Type B pancreatic cell (in vitro differentiated cells): Measurements from ENCODE around the gene NECAB3. TPM values are rescaled to one million over a fixed set of nuclear protein-coding genes. Genes with fewer than 3 reads are reported as not detected.
A peak's percentile ranks its signal among the peaks of the same experiment; 100 is the strongest.

ENCODE experiments used
- DNase-seq: peaks from one replicate; pipeline ENCODE4 v3.0.0; 2021; ENCODE audit warnings: mixed read lengths; ENCODE audit not compliant: unreplicated experiment; ENCODE audit errors: extremely low spot score
- H3K27ac Mint-ChIP-seq: 2 replicates; pipeline ENCODE4 v1.8.0; 2021; ENCODE audit warnings: mild to moderate bottlenecking, mixed read lengths
- H3K27me3 Mint-ChIP-seq: 2 replicates; pipeline ENCODE4 v1.8.0; 2021; ENCODE audit warnings: mixed read lengths
- H3K36me3 Mint-ChIP-seq: 2 replicates; pipeline ENCODE4 v1.8.0; 2021; ENCODE audit warnings: mixed read lengths
- H3K4me1 Mint-ChIP-seq: one replicate; pipeline ENCODE4 v1.8.0; 2021; ENCODE audit warnings: mixed read lengths; ENCODE audit not compliant: unreplicated experiment
- H3K4me3 Mint-ChIP-seq: 2 replicates; pipeline ENCODE4 v1.8.0; 2021; ENCODE audit warnings: mild to moderate bottlenecking, mixed read lengths
- H3K9me3 Mint-ChIP-seq: 2 replicates; pipeline ENCODE4 v1.8.0; 2021; ENCODE audit warnings: mixed read lengths
- total RNA-seq: library from RNA; stranded (reverse); gene quantifications from 2 replicates; pipeline ENCODE4 v1.2.1, GENCODE V29; 2021; ENCODE audit warnings: low replicate concordance
- TF ChIP-seq, protein P1 (sequence below): fragments of 200-600 bp; sonication (generic); conservative IDR thresholded peaks from 2 replicates; pipeline ENCODE4 v1.5.0; 2021; ENCODE audit warnings: antibody characterized with exemption, mild to moderate bottlenecking

The NECAB3 gene
- total RNA-seq, 1 donor from 2014 or later = 68.2 TPM

DNA sequence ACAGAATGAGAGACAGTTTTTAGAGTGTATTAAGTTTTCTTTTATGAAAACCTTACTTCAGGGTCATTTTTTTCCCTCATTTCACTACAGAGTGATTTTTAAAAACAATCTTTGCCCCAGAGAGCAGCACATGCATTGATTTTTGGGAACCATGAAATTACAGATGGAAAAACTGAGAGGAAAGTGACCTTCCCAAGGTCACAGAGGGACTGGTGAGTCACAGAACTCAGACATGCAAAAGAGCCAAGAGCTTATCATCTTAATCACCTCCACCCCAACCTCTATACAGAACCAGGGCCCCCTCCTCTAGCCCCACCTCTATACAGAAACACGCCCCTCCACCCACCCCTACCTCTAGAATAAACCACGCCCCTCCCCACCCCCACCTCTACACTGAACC, 35.2 kb upstream of the NECAB3 start:
- H3K36me3 Mint-ChIP-seq = no peaks in the 10 kb centered on the region
- no peak overlapping the region for H3K27ac Mint-ChIP-seq
- TF ChIP-seq, protein P1, sequence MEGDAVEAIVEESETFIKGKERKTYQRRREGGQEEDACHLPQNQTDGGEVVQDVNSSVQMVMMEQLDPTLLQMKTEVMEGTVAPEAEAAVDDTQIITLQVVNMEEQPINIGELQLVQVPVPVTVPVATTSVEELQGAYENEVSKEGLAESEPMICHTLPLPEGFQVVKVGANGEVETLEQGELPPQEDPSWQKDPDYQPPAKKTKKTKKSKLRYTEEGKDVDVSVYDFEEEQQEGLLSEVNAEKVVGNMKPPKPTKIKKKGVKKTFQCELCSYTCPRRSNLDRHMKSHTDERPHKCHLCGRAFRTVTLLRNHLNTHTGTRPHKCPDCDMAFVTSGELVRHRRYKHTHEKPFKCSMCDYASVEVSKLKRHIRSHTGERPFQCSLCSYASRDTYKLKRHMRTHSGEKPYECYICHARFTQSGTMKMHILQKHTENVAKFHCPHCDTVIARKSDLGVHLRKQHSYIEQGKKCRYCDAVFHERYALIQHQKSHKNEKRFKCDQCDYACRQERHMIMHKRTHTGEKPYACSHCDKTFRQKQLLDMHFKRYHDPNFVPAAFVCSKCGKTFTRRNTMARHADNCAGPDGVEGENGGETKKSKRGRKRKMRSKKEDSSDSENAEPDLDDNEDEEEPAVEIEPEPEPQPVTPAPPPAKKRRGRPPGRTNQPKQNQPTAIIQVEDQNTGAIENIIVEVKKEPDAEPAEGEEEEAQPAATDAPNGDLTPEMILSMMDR = no peak
- H3K4me1 Mint-ChIP-seq = peaks cover 6% of the 10 kb centered on the region
- no peaks in the 10 kb centered on the region for H3K9me3 Mint-ChIP-seq
- DNase-seq = no peak
- H3K27me3 Mint-ChIP-seq = no peaks in the 10 kb centered on the region
- H3K4me3 Mint-ChIP-seq = no peak overlapping the region

DNA sequence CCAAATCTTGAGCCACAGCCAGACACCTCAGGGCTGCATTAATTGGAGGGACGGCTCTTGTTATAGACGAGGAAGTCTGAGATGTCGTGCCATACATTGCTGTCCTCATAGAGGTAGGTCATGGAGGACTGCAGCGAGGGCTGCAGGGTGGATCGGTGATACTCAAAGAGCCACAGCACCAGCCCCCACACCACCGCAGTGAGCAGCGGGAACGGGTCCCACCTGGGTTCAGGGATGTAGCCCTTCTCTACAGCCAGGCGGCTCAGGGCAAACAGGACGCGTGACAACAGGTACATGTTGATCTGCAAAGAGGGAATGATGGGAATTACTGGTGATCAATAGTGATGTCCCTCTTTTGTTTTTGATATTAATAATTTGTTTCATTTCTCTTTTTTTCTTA, 33.4 kb upstream of the NECAB3 start:
- Mint-ChIP-seq H3K27ac (no peak overlapping the region), H3K27me3 (no peaks in the 10 kb centered on the region), H3K36me3 (no peaks in the 10 kb centered on the region), H3K4me3 (no peak overlapping the region), H3K4me1 (peaks cover 6% of the 10 kb centered on the region), H3K9me3 (no peaks in the 10 kb centered on the region)
- no peak for DNase-seq
- TF ChIP-seq, protein P1 = no peak

DNA sequence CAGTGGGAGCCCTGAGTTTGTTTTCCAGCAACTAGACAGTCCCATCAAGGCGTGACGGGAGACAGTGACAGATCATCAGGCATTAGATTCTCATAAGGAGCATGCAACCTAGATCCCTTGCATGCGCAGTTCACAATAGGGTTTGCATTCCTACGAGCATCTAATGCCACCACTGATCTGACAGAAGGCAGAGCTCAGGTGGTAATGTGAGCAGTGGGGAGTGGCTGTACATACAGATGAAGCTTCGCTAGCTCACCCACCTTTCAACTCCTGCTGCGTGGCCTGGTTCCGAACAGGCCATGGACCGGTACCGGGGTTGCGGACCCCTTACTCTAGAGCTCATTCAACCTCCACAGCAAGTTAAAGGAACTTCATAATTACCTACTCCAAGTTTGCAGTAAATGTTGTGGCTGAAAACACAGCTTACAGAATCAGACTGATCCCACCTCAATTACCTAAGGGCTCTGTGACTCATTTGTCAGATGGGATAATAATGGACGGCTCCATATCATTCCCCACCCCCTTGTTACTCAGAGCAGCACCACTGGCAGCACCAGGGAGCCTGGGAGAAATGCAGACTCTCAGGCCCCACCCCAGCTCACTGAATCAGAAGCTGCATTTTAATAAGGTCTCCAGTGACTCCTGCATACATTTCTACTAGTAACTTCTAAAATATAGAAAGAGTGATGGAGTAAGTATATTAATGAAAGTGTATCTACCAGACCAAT, 30.1 kb upstream of the NECAB3 start:
- H3K9me3 Mint-ChIP-seq = no peaks in the 10 kb centered on the region
- H3K36me3 Mint-ChIP-seq = no peaks in the 10 kb centered on the region
- H3K4me3 Mint-ChIP-seq = no peak overlapping the region
- TF ChIP-seq, protein P1 = no peak
- no peak overlapping the region for H3K27ac Mint-ChIP-seq
- H3K27me3 Mint-ChIP-seq = no peaks in the 10 kb centered on the region
- no peaks in the 10 kb centered on the region for H3K4me1 Mint-ChIP-seq
- no peak for DNase-seq

DNA sequence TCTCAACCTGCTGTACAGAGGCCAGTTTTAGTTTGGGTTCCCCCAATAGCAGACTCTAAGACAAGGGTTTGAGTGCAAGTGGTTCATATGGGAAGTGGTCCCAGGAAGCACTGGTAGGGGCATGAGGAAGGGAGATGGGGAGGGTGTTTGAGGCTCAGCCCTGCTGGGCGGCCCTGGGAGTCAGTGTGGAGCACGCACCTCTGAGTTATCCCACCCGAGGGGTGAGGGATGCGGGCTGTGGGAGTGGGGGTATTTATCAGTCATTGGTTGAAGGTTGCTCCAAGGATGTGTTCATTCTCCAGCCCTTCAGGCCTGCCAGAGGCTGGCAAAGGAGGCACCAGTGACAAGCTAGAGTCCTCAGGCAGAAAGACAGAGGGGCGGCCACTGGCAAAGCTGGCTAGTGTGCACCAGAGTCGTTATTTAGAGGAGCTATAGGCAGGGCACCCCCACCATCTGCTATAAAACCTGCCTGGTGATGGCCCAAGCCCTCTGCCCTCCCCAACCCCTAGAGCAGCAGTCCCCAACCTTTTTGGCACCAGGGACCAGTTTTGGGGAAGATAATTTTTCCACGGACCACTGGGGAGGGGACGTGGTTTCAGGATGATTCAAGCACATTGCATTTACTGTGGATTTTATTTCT, 29.4 kb upstream of the NECAB3 start:
- TF ChIP-seq, protein P1 = no peak
- Mint-ChIP-seq H3K4me3 (no peak overlapping the region), H3K27me3 (no peaks in the 10 kb centered on the region), H3K9me3 (no peaks in the 10 kb centered on the region), H3K36me3 (no peaks in the 10 kb centered on the region), H3K4me1 (no peaks in the 10 kb centered on the region), H3K27ac (peak overlapping the region; percentile 49)
- no peak for DNase-seq

DNA sequence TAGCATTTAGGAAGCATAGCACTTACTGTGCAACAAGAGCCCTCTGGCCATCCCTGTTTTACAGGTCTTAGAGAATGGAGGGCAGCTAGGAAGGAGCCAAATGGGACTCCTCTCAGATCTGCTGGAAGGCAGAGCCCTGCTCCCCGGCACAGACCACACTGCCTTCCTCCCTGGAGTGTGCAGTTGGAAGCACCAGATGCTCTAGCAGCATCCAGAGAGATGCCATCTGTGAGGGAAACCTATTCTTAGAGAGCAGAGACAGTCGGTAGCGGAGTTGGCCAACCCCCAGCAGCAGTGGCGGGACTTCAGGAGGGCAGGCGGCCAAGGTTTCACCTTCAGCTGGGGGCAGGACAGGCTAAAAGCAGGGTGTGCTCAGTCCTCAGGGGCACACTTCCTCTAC, 28.6 kb upstream of the NECAB3 start:
- Mint-ChIP-seq H3K4me3 (no peak overlapping the region), H3K4me1 (no peaks in the 10 kb centered on the region), H3K9me3 (no peaks in the 10 kb centered on the region), H3K27ac (no peak overlapping the region), H3K36me3 (no peaks in the 10 kb centered on the region), H3K27me3 (no peaks in the 10 kb centered on the region)
- TF ChIP-seq, protein P1 = no peak
- no peak for DNase-seq
